Uterus (tissue), 4 donors: Measurements from ENCODE around the gene EXOC4. TPM values are rescaled to one million over a fixed set of nuclear protein-coding genes. Genes with fewer than 3 reads are reported as not detected.

Experiments
- DNase-seq, 2 donors: peaks; one replicate each; pipeline ENCODE4 v3.0.0-alpha.2; 2019 to 2020
- H3K27ac ChIP-seq, 2 donors: fragments of 200-600 bp; sonication (generic); 1 replicate in 1 of 2; 2 replicates in 1 of 2; pipeline ENCODE4 v1.5.1; 2016 to 2018
- H3K27me3 ChIP-seq, 2 donors: fragments of 200-600 bp; sonication (generic); one replicate each; pipeline ENCODE4 v1.5.1; 2018 to 2019; ENCODE audit warnings: control low read depth in 1 of 2
- H3K36me3 ChIP-seq, 2 donors: fragments of 200-600 bp; sonication (generic); one replicate each; pipeline ENCODE4 v1.5.1; 2019; ENCODE audit warnings: control low read depth in 1 of 2
- H3K4me1 ChIP-seq, 2 donors: fragments of 200-600 bp; sonication (generic); one replicate each; pipeline ENCODE4 v1.5.1; 2018 to 2019; ENCODE audit warnings: control low read depth in 1 of 2
- H3K4me3 ChIP-seq, 2 donors: fragments of 200-600 bp; sonication (generic); 1 replicate in 1 of 2; 2 replicates in 1 of 2; pipeline ENCODE4 v1.5.1; 2018 to 2019; ENCODE audit warnings: mild to moderate bottlenecking in 1 of 2
- H3K9me3 ChIP-seq, 2 donors: fragments of 200-600 bp; sonication (generic); one replicate each; pipeline ENCODE4 v1.5.1; 2019; ENCODE audit warnings: control low read depth in 1 of 2
- CTCF ChIP-seq, 4 experiments: fragments of 200-600 bp in 2 of 4; fragments of 450-650 bp in 2 of 4; sonication (generic) in 2 of 4; IDR thresholded peaks; one replicate each; pipeline ENCODE4 v1.5.1; 2016 to 2019; ENCODE audit warnings: antibody characterized with exemption in 4 of 4, mild to moderate bottlenecking in 2 of 4, moderate library complexity in 1 of 4
- POLR2A ChIP-seq, 2 donors: fragments of 450-650 bp; IDR thresholded peaks; one replicate each; pipeline ENCODE4 v1.6.1; 2016; ENCODE audit warnings: antibody characterized with exemption in 2 of 2, mild to moderate bottlenecking in 1 of 2, moderate library complexity in 1 of 2
- intact Hi-C: fragments of 100-400 bp; cut with DNase I; formaldehyde crosslinking; loops from one replicate; pipeline ENCODE4 v1.15.1; 2023; ENCODE audit warnings: low total_unique reads
- total RNA-seq, 4 donors: library from RNA; depleted of rRNA in 3 of 4; stranded (reverse); fragments of >200 nt in 3 of 4; gene quantifications; one replicate each; pipeline versions ENCODE4 v1.1.0 to v1.2.4, GENCODE V29; 2014 to 2023
- donor health status: DM: yes; HTN: yes; CAD: no.

The EXOC4 gene
- total RNA-seq, 4 donors from 2014 or later: 27.2 to 126 (median 65.4) TPM

GRCh38 chr7:134042307-134042706 is 789.4 kb downstream of the EXOC4 start:
- intact Hi-C loops: no loop called here
- Histone ChIP-seq H3K27me3 (no peaks in the 10 kb centered on the region), H3K9me3 (no peaks in the 10 kb centered on the region), H3K4me1 (no peaks in the 10 kb centered on the region), H3K27ac (no peak overlapping the region), H3K36me3 (no peaks in the 10 kb centered on the region), H3K4me3 (no peak overlapping the region)
- TF ChIP-seq POLR2A (IDR thresholded peaks at IDR 0.05) (no peak), CTCF (IDR thresholded peaks at IDR 0.05) (no peak)
- no peak for DNase-seq

- Histone ChIP-seq H3K4me1 (no peaks in the 10 kb centered on the region), H3K9me3 (no peaks in the 10 kb centered on the region), H3K4me3 (no peak overlapping the region), H3K27me3 (no peaks in the 10 kb centered on the region), H3K36me3 (no peaks in the 10 kb centered on the region), H3K27ac (no peak overlapping the region)
- TF ChIP-seq CTCF (IDR thresholded peaks at IDR 0.05) (no peak), POLR2A (IDR thresholded peaks at IDR 0.05) (no peak)
- intact Hi-C loops: no loop called here
- no peak for DNase-seq
These were observed 791.8 kb downstream of the EXOC4 start for GRCh38 chr7:134044682-134045081.

GRCh38 chr7:134045716-134046115 is 792.8 kb downstream of the EXOC4 start:
- no peak for TF ChIP-seq CTCF (IDR thresholded peaks at IDR 0.05)
- no peak for TF ChIP-seq POLR2A (IDR thresholded peaks at IDR 0.05)
- no peaks in the 10 kb centered on the region for H3K9me3 ChIP-seq
- no peak for DNase-seq
- H3K27ac ChIP-seq: no peak overlapping the region
- no peak overlapping the region for H3K4me3 ChIP-seq
- intact Hi-C loops: no loop called here
- no peaks in the 10 kb centered on the region for H3K27me3 ChIP-seq
- H3K36me3 ChIP-seq: no peaks in the 10 kb centered on the region
- H3K4me1 ChIP-seq: no peaks in the 10 kb centered on the region

GRCh38 chr7:134046594-134047128 is 793.8 kb downstream of the EXOC4 start:
- no peaks in the 10 kb centered on the region for H3K36me3 ChIP-seq
- H3K4me3 ChIP-seq: no peak overlapping the region
- H3K27me3 ChIP-seq: no peaks in the 10 kb centered on the region
- H3K27ac ChIP-seq: no peak overlapping the region
- intact Hi-C loops: no loop called here
- DNase-seq: no peak
- no peaks in the 10 kb centered on the region for H3K4me1 ChIP-seq
- no peak for TF ChIP-seq CTCF (IDR thresholded peaks at IDR 0.05)
- TF ChIP-seq POLR2A (IDR thresholded peaks at IDR 0.05): no peak
- H3K9me3 ChIP-seq: no peaks in the 10 kb centered on the region

- H3K27ac ChIP-seq: no peak overlapping the region
- TF ChIP-seq POLR2A (IDR thresholded peaks at IDR 0.05) (no peak), CTCF (IDR thresholded peaks at IDR 0.05) (no peak)
- DNase-seq: no peak
- no peaks in the 10 kb centered on the region for H3K9me3 ChIP-seq
- no peaks in the 10 kb centered on the region for H3K36me3 ChIP-seq
- intact Hi-C loops: no loop called here
- H3K27me3 ChIP-seq: no peaks in the 10 kb centered on the region
- H3K4me1 ChIP-seq: no peaks in the 10 kb centered on the region
- H3K4me3 ChIP-seq: no peak overlapping the region
These were observed 794.8 kb downstream of the EXOC4 start for GRCh38 chr7:134047675-134048074.
